ENCODE data around the gene CDX4.
"Not testable (repeated sequence)": the region's sequence is repeated elsewhere in the genome, so short reads cannot be mapped to it uniquely, and the experiment has no call there.

CDX4 gene

GRCh38 chrX:73490661-73491060, 43.8 kb downstream of the CDX4 start:
- no peak for DNase-seq (ENCODE audit: extremely low spot score)
- TF ChIP-seq NFRKB (IDR thresholded peaks at IDR 0.05), result no peak
- TF ChIP-seq ARNT (IDR thresholded peaks at IDR 0.05), result no peak
- TF ChIP-seq CTBP1 (IDR thresholded peaks at IDR 0.05; ENCODE audit: borderline replicate concordance), result no peak
- no peak for TF ChIP-seq TARDBP (IDR thresholded peaks at IDR 0.05)
- no peak for TF ChIP-seq SP1 (IDR thresholded peaks at IDR 0.05)
- TF ChIP-seq HDGF (IDR thresholded peaks at IDR 0.05; ENCODE audit: borderline replicate concordance), result no peak
- TF ChIP-seq ELF4 (IDR thresholded peaks at IDR 0.05), result no peak
- no peak for TF ChIP-seq ZNF384 (IDR thresholded peaks at IDR 0.05)
- TF ChIP-seq BHLHE40 (IDR thresholded peaks at IDR 0.05; ENCODE audit: borderline replicate concordance), result no peak
- TF ChIP-seq L3MBTL2 (conservative IDR thresholded peaks at IDR 0.05), result no peak
- no peak for TF ChIP-seq FOXK2 (IDR thresholded peaks at IDR 0.05)
- TF ChIP-seq SUZ12 (IDR thresholded peaks at IDR 0.05), result no peak
- no peak for TF ChIP-seq FOXA1 (IDR thresholded peaks at IDR 0.05)
- no peak for TF ChIP-seq FOXM1 (IDR thresholded peaks at IDR 0.05; ENCODE audit: borderline replicate concordance)
- TF ChIP-seq PKNOX1 (IDR thresholded peaks at IDR 0.05), result no peak
- TF ChIP-seq LEF1 (IDR thresholded peaks at IDR 0.05; ENCODE audit: borderline replicate concordance), result no peak
- CTCF ChIA-PET, result no interaction called here
- POLR2A ChIA-PET, result no interaction called here

- DNase-seq (ENCODE audit: extremely low spot score); POLR2A ChIA-PET; CTCF ChIA-PET: not testable (repeated sequence)
These were observed 45.3 kb downstream of the CDX4 start for GRCh38 chrX:73492178-73492577.

Measured in HEK293T (cell line).